GM12878 (cell line): ENCODE measurements around the gene ENAH. TPM values are rescaled to one million over a fixed set of nuclear protein-coding genes. Genes with fewer than 3 reads are reported as not detected.

Experiments used
- ATAC-seq: fragments of 200-7000 bp; cut with Tn5 transposase; 3 replicates; pipeline ENCODE4 v1.9.1; 2020; ENCODE audit warnings: mild to moderate bottlenecking, moderate library complexity
- BruUV-seq: library from RNA; stranded (reverse); fragments of 400-500 nt; replicated peaks from 2 replicates; lab custom pipeline; 2021; lab: Mats Ljungman, UMichigan
- CTCF ChIA-PET: fragments of 300-600 bp; sonication (Branson Sonifier 250); formaldehyde crosslinking; extraction: SDS; loops from one replicate; lab custom pipeline; 2021; ENCODE audit warnings: inconsistent platforms; lab: Yijun Ruan, JAX
- POLR2A ChIA-PET: fragments of 350-600 bp; formaldehyde crosslinking; extraction: SDS; loops from one replicate; lab custom pipeline; 2021; ENCODE audit warnings: inconsistent platforms; lab: Charles Lee
- RAD21 ChIA-PET: fragments of 300-600 bp; sonication (Branson Sonifier 250); formaldehyde crosslinking; loops from one replicate; lab custom pipeline; 2023; ENCODE audit warnings: antibody characterized with exemption; ENCODE audit not compliant: unreplicated experiment; lab: Charles Lee
- SMC1A ChIA-PET: fragments of 300-600 bp; sonication (Branson Sonifier 250); formaldehyde crosslinking; loops from one replicate; lab custom pipeline; 2023; ENCODE audit not compliant: unreplicated experiment, uncharacterized antibody; lab: Charles Lee
- DNase-seq: peaks from one replicate; pipeline ENCODE4 v3.0.0-alpha.2; 2011; ENCODE audit warnings: low read depth, low spot score
- FAIRE-seq: peaks from 3 replicates; lab custom pipeline; 2011; peaks lifted over from hg19 to GRCh38; lab: Jason Lieb, UNC
- H2AFZ ChIP-seq: 2 replicates; pipeline ENCODE4 v1.6.0; 2011; ENCODE audit warnings: low read depth, low read length, control low read depth; ENCODE audit not compliant: control insufficient read depth
- H3K27ac ChIP-seq: 2 replicates; pipeline ENCODE4 v1.5.1; 2011; ENCODE audit warnings: control low read depth; ENCODE audit not compliant: control insufficient read depth, insufficient read depth
- H3K27me3 ChIP-seq, 2 experiments: replicated peaks in 1 of 2; 2 replicates each; pipeline versions ENCODE4 v1.6.0 to v1.6.1; 2011; ENCODE audit warnings: low read length in 1 of 2; ENCODE audit not compliant: control insufficient read depth in 2 of 2, insufficient read depth in 2 of 2
- H3K36me3 ChIP-seq, 2 experiments: 2 replicates each; pipeline ENCODE4 v1.5.1; 2011; ENCODE audit warnings: low read length in 1 of 2; ENCODE audit not compliant: control insufficient read depth in 2 of 2, insufficient read depth in 2 of 2
- H3K4me1 ChIP-seq: 2 replicates; pipeline ENCODE4 v1.6.1; 2011; ENCODE audit warnings: mild to moderate bottlenecking, low read length, moderate library complexity, mixed read lengths; ENCODE audit not compliant: control insufficient read depth, insufficient read depth
- H3K4me2 ChIP-seq: 2 replicates; pipeline ENCODE4 v1.6.0; 2011; ENCODE audit warnings: control low read depth; ENCODE audit not compliant: control insufficient read depth, insufficient read depth
- H3K4me3 ChIP-seq: fragments of 200-600 bp; sonication (generic); 2 replicates; pipeline ENCODE4 v1.5.1; 2016
- H3K79me2 ChIP-seq: 2 replicates; pipeline ENCODE4 v1.6.0; 2011; ENCODE audit warnings: low read length; ENCODE audit not compliant: control insufficient read depth, insufficient read depth
- H3K9ac ChIP-seq: 2 replicates; pipeline ENCODE4 v1.8.0; 2011; ENCODE audit warnings: low read length, control low read depth, mixed read lengths; ENCODE audit not compliant: control insufficient read depth, insufficient read depth
- H3K9me3 ChIP-seq: replicated peaks from 3 replicates; pipeline ENCODE4 v1.5.1; 2011; ENCODE audit warnings: mild to moderate bottlenecking, low read length; ENCODE audit not compliant: control insufficient read depth, insufficient read depth
- H4K20me1 ChIP-seq: 2 replicates; pipeline ENCODE4 v1.6.0; 2011; ENCODE audit not compliant: control insufficient read depth, insufficient read depth
- EP300 ChIP-seq, 2 experiments: fragments of 150-350 bp in 1 of 2; IDR thresholded peaks; 2 replicates each; pipeline ENCODE4 v1.6.1; 2011 to 2012; ENCODE audit warnings: low read depth in 2 of 2, low read length in 2 of 2, borderline replicate concordance in 1 of 2, improper control_type of control experiment in 1 of 2, inconsistent platforms in 1 of 2; ENCODE audit not compliant: control insufficient read depth in 1 of 2
- KDM1A ChIP-seq: fragments of 200-600 bp; sonication (generic); IDR thresholded peaks from 2 replicates; pipeline ENCODE4 v1.6.1; 2016; ENCODE audit warnings: borderline replicate concordance
- LARP7 ChIP-seq: fragments of 450-650 bp; IDR thresholded peaks from 2 replicates; pipeline ENCODE4 v1.6.1; 2017; ENCODE audit warnings: mild to moderate bottlenecking
- NR2C2 ChIP-seq: IDR thresholded peaks from 2 replicates; pipeline ENCODE4 v1.6.1; 2011; ENCODE audit warnings: borderline replicate concordance, low read depth; ENCODE audit not compliant: control insufficient read depth, insufficient read length
- PML ChIP-seq: IDR thresholded peaks from 2 replicates; pipeline ENCODE4 v1.6.1; 2012; ENCODE audit warnings: low read length, inconsistent platforms
- REST ChIP-seq: IDR thresholded peaks from 2 replicates; pipeline ENCODE4 v1.6.1; 2012; ENCODE audit warnings: mild to moderate bottlenecking, low read depth, low read length
- STAT3 ChIP-seq: IDR thresholded peaks from 2 replicates; pipeline ENCODE4 v1.6.1; 2011; ENCODE audit warnings: low read depth, low read length, improper control_type of control experiment
- TCF12 ChIP-seq: IDR thresholded peaks from 2 replicates; pipeline ENCODE4 v1.6.1; 2011; ENCODE audit warnings: low read depth, mild to moderate bottlenecking, low read length
- ZSCAN29 ChIP-seq: fragments of 450-650 bp; IDR thresholded peaks from 2 replicates; pipeline ENCODE4 v1.6.1; 2017; ENCODE audit warnings: mild to moderate bottlenecking, moderate library complexity
- WGBS: methylation state at CpG from one replicate; pipeline ENCODE4 v1.1.6; 2016; ENCODE audit warnings: low lambda C conversion rate; ENCODE audit not compliant: insufficient replicate concordance, insufficient coverage; ENCODE audit errors: missing lambda C conversion rate; 5-methylcytosine and 5-hydroxymethylcytosine counted together
- in situ Hi-C: fragments of 300-500 bp; cut with MboI; formaldehyde crosslinking; loops from 9 replicates; pipeline ENCODE4 v1.14.3; 2018; ENCODE audit warnings: mixed read lengths
- intact Hi-C: fragments of 100-400 bp; cut with micrococcal nuclease; formaldehyde crosslinking; loops from one replicate; pipeline ENCODE4 v1.14.2; 2022; ENCODE audit not compliant: unreplicated experiment
- polyA plus RNA-seq, 11 experiments: library from polyadenylated mRNA; depleted of rRNA in 4 of 11; unstranded in 6 of 11; stranded (reverse) in 5 of 11; fragments of >200 nt; fragmentation: Nextera tagmentation in 4 of 11; fragmentation: Illumina TruSeq in 1 of 11; extraction: Ambion mirVana in 4 of 11; extraction: Trizol in 1 of 11; gene quantifications; 1 replicate in 1 of 11; 2 replicates in 10 of 11; pipeline versions ENCODE4 v1.2.1 to v1.2.3, GENCODE V29; 2011 to 2016; ENCODE audit warnings: inconsistent platforms in 2 of 11, missing spikeins in 2 of 11, low read depth in 1 of 11
- total RNA-seq, 4 experiments: library from RNA; depleted of rRNA in 3 of 4; stranded (reverse); fragments of >200 nt in 3 of 4; fragmentation: Illumina TruSeq in 1 of 4; extraction: Trizol in 1 of 4; gene quantifications; 2 replicates each; pipeline versions ENCODE4 v1.2.1 to v1.2.3, GENCODE V29; 2013 to 2021

Gene ENAH
- total and polyA plus RNA-seq, 10 of the 15 experiments (the other 5 are each of a cell fraction or from before 2014, with no cell fraction given) = under 0.01 to 0.62 (median 0.06) TPM; not detected in 5

GRCh38 chr1:225484657-225485214, 168.2 kb downstream of the ENAH start:
- WGBS = 21% methylated on average over 10 of the region's 10 CpGs
- intact Hi-C loops = no loop called here
- Histone ChIP-seq H3K36me3 (no peaks in the 10 kb centered on the region), H3K4me3 (no peak overlapping the region), H3K9ac (no peak overlapping the region), H2AFZ (no peak overlapping the region), H3K4me1 (peaks cover 12% of the 10 kb centered on the region), H3K79me2 (no peaks in the 10 kb centered on the region), H3K4me2 (no peak overlapping the region), H3K27ac (no peak overlapping the region), H3K9me3 (no peaks in the 10 kb centered on the region), H3K27me3 (0 out of 4 replicates have a peak, but pooled peaks cover 0 to 2% of the 10 kb centered on the region in 2 experiments), H4K20me1 (no peaks in the 10 kb centered on the region)
- ATAC-seq (no peak), FAIRE-seq (no peak), DNase-seq (no peak)
- in situ Hi-C loops = no loop called here
- ChIA-PET RAD21 (interaction anchor here (2.0 kb wide), 1 partner anchor 7 kb away, joined by 6 read pairs; no protein-coding TSS in a partner anchor), CTCF (interaction anchor here (0.6 to 1.8 kb wide), 3 partner anchors 10 to 22 kb away, joined by 3 to 6 read pairs (median 5); no protein-coding TSS in a partner anchor), SMC1A (interaction anchor here (1.5 to 1.6 kb wide), 2 partner anchors 9 to 506 kb away, joined by 3 to 4 read pairs; no protein-coding TSS in a partner anchor), POLR2A (no interaction called here)
- BruUV-seq = no TSS peak
- TF ChIP-seq NR2C2 (no peak), STAT3 (no peak), ZSCAN29 (no peak), LARP7 (no peak), EP300 (IDR thresholded peaks at IDR 0.05; ENCODE audit: borderline replicate concordance in 1 of 2, control insufficient read depth in 1 of 2, low read depth in 2 of 2, low read length in 2 of 2) (no peak), REST (no peak), TCF12 (no peak), PML (no peak), KDM1A (no peak)
